B cell (primary cell): ENCODE data around the gene CHAF1B. TPM values are rescaled to one million over a fixed set of nuclear protein-coding genes. Genes with fewer than 3 reads are reported as not detected.

Experiments used
- ATAC-seq: fragments of 200-7000 bp; cut with Tn5 transposase; one replicate; pipeline ENCODE4 v1.10.0; 2021; ENCODE audit warnings: low read depth, mild to moderate bottlenecking, moderate number of reproducible peaks, moderate library complexity
- CTCF ChIA-PET: fragments of 350-600 bp; sonication (Branson Sonifier 250); formaldehyde crosslinking; loops from one replicate; lab custom pipeline; 2021; ENCODE audit warnings: antibody characterized with exemption, inconsistent platforms; lab: Charles Lee
- POLR2A ChIA-PET: fragments of 350-600 bp; sonication (Branson Sonifier 250); formaldehyde crosslinking; loops from one replicate; lab custom pipeline; 2021; ENCODE audit warnings: antibody characterized with exemption; lab: Charles Lee
- DNase-seq: peaks from one replicate; pipeline ENCODE4 v3.0.0; 2013
- H2AFZ ChIP-seq: 2 replicates; pipeline ENCODE4 v1.6.1; 2012; ENCODE audit warnings: mild to moderate bottlenecking, low read depth, low read length; ENCODE audit not compliant: insufficient read depth, poor library complexity, severe bottlenecking
- H3K27ac ChIP-seq, 2 donors: 1 replicate in 1 of 2; 2 replicates in 1 of 2; pipeline ENCODE4 v1.5.1; 2012 to 2013; ENCODE audit warnings: low read length in 2 of 2, mild to moderate bottlenecking in 2 of 2, moderate library complexity in 1 of 2
- H3K27me3 ChIP-seq, 4 experiments: fragments of 200-600 bp in 1 of 4; sonication (generic) in 1 of 4; replicated peaks in 1 of 4; 1 replicate in 2 of 4; 2 replicates in 2 of 4; pipeline versions ENCODE4 v1.6.1 to v1.7.0; 2013 to 2016; ENCODE audit warnings: low read length in 3 of 4, mild to moderate bottlenecking in 2 of 4, mixed read lengths in 1 of 4, moderate library complexity in 1 of 4; ENCODE audit not compliant: insufficient read depth in 4 of 4, control insufficient read depth in 3 of 4; ENCODE audit errors: control extremely low read depth in 1 of 4
- H3K36me3 ChIP-seq, 2 experiments: replicated peaks in 1 of 2; 1 replicate in 1 of 2; 2 replicates in 1 of 2; pipeline versions ENCODE4 v1.6.1 to v1.7.1; 2013; ENCODE audit warnings: low read length in 1 of 2; ENCODE audit not compliant: insufficient read depth in 2 of 2, control insufficient read depth in 1 of 2; ENCODE audit errors: control extremely low read depth in 1 of 2, extremely low read depth in 1 of 2
- H3K4me1 ChIP-seq, 2 donors: fragments of 200-600 bp in 1 of 2; sonication (generic) in 1 of 2; 1 replicate in 1 of 2; 2 replicates in 1 of 2; pipeline versions ENCODE4 v1.5.1 to v1.6.1; 2013 to 2017; ENCODE audit warnings: low read length in 2 of 2; ENCODE audit not compliant: control insufficient read depth in 2 of 2, insufficient read depth in 2 of 2
- H3K4me2 ChIP-seq: replicated peaks from 2 replicates; pipeline ENCODE3; 2012; ENCODE audit warnings: mild to moderate bottlenecking, low read depth, low read length; ENCODE audit not compliant: poor library complexity, severe bottlenecking
- H3K4me3 ChIP-seq, 5 experiments: fragments of 200-600 bp in 1 of 5; sonication (generic) in 1 of 5; 1 replicate in 3 of 5; 2 replicates in 2 of 5; pipeline versions ENCODE4 v1.5.1 to v1.7.0; 2011 to 2016; ENCODE audit warnings: low read length in 4 of 5, mild to moderate bottlenecking in 4 of 5, low read depth in 2 of 5, control low read depth in 1 of 5, moderate library complexity in 1 of 5; ENCODE audit not compliant: insufficient read depth in 1 of 5; ENCODE audit errors: control extremely low read depth in 1 of 5, extremely low read depth in 1 of 5
- H3K79me2 ChIP-seq: fragments of 200-600 bp; sonication (generic); one replicate; pipeline ENCODE4 v1.6.0; 2016; ENCODE audit warnings: low read length; ENCODE audit not compliant: control insufficient read depth, insufficient read depth
- H3K9ac ChIP-seq: fragments of 200-600 bp; sonication (generic); 2 replicates; pipeline ENCODE4 v1.6.1; 2017; ENCODE audit warnings: mild to moderate bottlenecking, low read length, moderate library complexity
- H3K9me3 ChIP-seq, 3 donors: one replicate each; pipeline versions ENCODE4 v1.6.1 to v1.7.1; 2013; ENCODE audit warnings: low read length in 2 of 3; ENCODE audit not compliant: control insufficient read depth in 2 of 3, insufficient read depth in 1 of 3; ENCODE audit errors: control extremely low read depth in 1 of 3
- H4K20me1 ChIP-seq: 2 replicates; pipeline ENCODE4 v1.6.0; 2012; ENCODE audit warnings: mild to moderate bottlenecking, low read length; ENCODE audit not compliant: insufficient read depth, control insufficient read depth, poor library complexity, severe bottlenecking
- H3K27ac Mint-ChIP-seq: one replicate; pipeline ENCODE4 v1.8.0; 2021; ENCODE audit warnings: mixed read lengths
- H3K27me3 Mint-ChIP-seq: one replicate; pipeline ENCODE4 v1.8.0; 2021; ENCODE audit warnings: mixed read lengths
- H3K4me1 Mint-ChIP-seq: one replicate; pipeline ENCODE4 v1.8.0; 2021; ENCODE audit warnings: mixed read lengths
- H3K4me3 Mint-ChIP-seq: one replicate; pipeline ENCODE4 v1.8.0; 2021; ENCODE audit warnings: mixed read lengths
- H3K9me3 Mint-ChIP-seq: one replicate; pipeline ENCODE4 v1.8.0; 2022; ENCODE audit warnings: mixed read lengths; ENCODE audit not compliant: insufficient read depth
- CTCF ChIP-seq: fragments of 200-600 bp; IDR thresholded peaks from one replicate; pipeline ENCODE4 v1.8.0; 2022; ENCODE audit warnings: antibody characterized with exemption, mild to moderate bottlenecking
- EZH2 ChIP-seq: IDR thresholded peaks from 2 replicates; pipeline ENCODE4 v1.6.1; 2012; ENCODE audit warnings: borderline replicate concordance, low read depth, mild to moderate bottlenecking, moderate library complexity, low read length; ENCODE audit not compliant: insufficient read depth, poor library complexity, severe bottlenecking
- WGBS: methylation state at CpG from one replicate; pipeline ENCODE4 v1.1.5; 2013; ENCODE audit warnings: missing lambda C conversion rate; ENCODE audit not compliant: insufficient coverage; 5-methylcytosine and 5-hydroxymethylcytosine counted together
- intact Hi-C: fragments of 100-400 bp; cut with micrococcal nuclease; formaldehyde crosslinking; loops from one replicate; pipeline ENCODE4 v1.10.0; 2022
- polyA minus RNA-seq: library from RNA; depleted of rRNA, polyadenylated mRNA; stranded (reverse); fragments of >200 nt; gene quantifications from 2 replicates; pipeline ENCODE4 v1.2.3, GENCODE V29; 2012
- polyA plus RNA-seq: library from polyadenylated mRNA; depleted of rRNA; stranded (reverse); fragments of >200 nt; gene quantifications from 2 replicates; pipeline ENCODE4 v1.2.3, GENCODE V29; 2012
- total RNA-seq, 2 donors: library from RNA; stranded (reverse); fragments of 120-200 nt in 1 of 2; gene quantifications; 1 replicate in 1 of 2; 2 replicates in 1 of 2; pipeline versions ENCODE4 v1.2.3 to v1.2.4, GENCODE V29; 2013 to 2022

CHAF1B gene
- total RNA-seq (1.9 and 2.2 TPM in 2 replicates), polyA plus RNA-seq (0.72 and 1.1 TPM in 2 replicates), polyA minus RNA-seq (0.43 and 0.51 TPM in 2 replicates)
- total RNA-seq (2013) = 0.65 TPM

GRCh38 chr21:36385233-36386030 is at the start of gene CHAF1B:
CHAF1B (plus strand) TSS chr21:36385392; CDS start chr21:36386137, 745 bp downstream.
- peak; percentile 87 for DNase-seq
- no peaks in the 10 kb centered on the region for H3K9me3 Mint-ChIP-seq
- Histone ChIP-seq H3K27me3 (no peaks in the 10 kb centered on the region), H3K9ac (peak within 1 kb of the TSS; percentile 69), H3K27ac (peak within 1 kb of the TSS in 1 of 2 donors; percentile 26), H3K4me1 (peaks cover 4 to 9% of the 10 kb centered on the region in 2 donors), H3K36me3 (no peaks in the 10 kb centered on the region), H3K4me2 (peak within 1 kb of the TSS; percentile 91), H3K9me3 (peaks cover 0 to 4% (median 0%) of the 10 kb centered on the region in 3 donors), H3K4me3 (peak within 1 kb of the TSS; percentile 53 to 67 (median 57)), H3K79me2 (no peaks in the 10 kb centered on the region), H2AFZ (peak within 1 kb of the TSS; percentile 90), H4K20me1 (no peaks in the 10 kb centered on the region)
- intact Hi-C loops = loop anchor here (1.0 to 5.0 kb wide), 3 partner anchors 87 to 243 kb away; partner anchors contain the start of gene DOP1B
- no peaks in the 10 kb centered on the region for H3K27me3 Mint-ChIP-seq
- H3K27ac Mint-ChIP-seq = peak within 1 kb of the TSS; percentile 53
- no peak for TF ChIP-seq CTCF
- no peak for TF ChIP-seq EZH2
- 2% methylated on average over 77 of the region's 77 CpGs for WGBS
- H3K4me3 Mint-ChIP-seq = peak within 1 kb of the TSS; percentile 92
- peak; percentile 98 for ATAC-seq
- peaks cover 6% of the 10 kb centered on the region for H3K4me1 Mint-ChIP-seq
- POLR2A ChIA-PET = interaction anchor here (0.7 kb wide), 1 partner anchor 358 kb away, joined by 3 read pairs; no protein-coding TSS in a partner anchor
- CTCF ChIA-PET = interaction anchor here (0.6 kb wide), 1 partner anchor 247 kb away, joined by 3 read pairs; no protein-coding TSS in a partner anchor

GRCh38 chr21:36337099-36337509 is 48.1 kb upstream of the CHAF1B start:
- TF ChIP-seq CTCF = no peak
- TF ChIP-seq EZH2 = no peak
- Histone ChIP-seq H3K27ac (no peak overlapping the region), H3K79me2 (peaks cover 93% of the 10 kb centered on the region), H4K20me1 (peaks cover 66% of the 10 kb centered on the region), H3K36me3 (peaks cover 19 to 66% of the 10 kb centered on the region in 2 experiments), H2AFZ (no peak overlapping the region), H3K4me2 (no peak overlapping the region), H3K4me3 (no peak overlapping the region), H3K4me1 (peaks cover 0 to 4% of the 10 kb centered on the region in 2 donors), H3K27me3 (no peaks in the 10 kb centered on the region), H3K9me3 (no peaks in the 10 kb centered on the region), H3K9ac (no peak overlapping the region)
- POLR2A ChIA-PET = no interaction called here
- no CpG with 5 or more reads among the region's 3 CpGs for WGBS
- no peaks in the 10 kb centered on the region for H3K9me3 Mint-ChIP-seq
- ATAC-seq = no peak
- H3K4me1 Mint-ChIP-seq = peaks cover 10% of the 10 kb centered on the region
- DNase-seq = no peak
- no peak overlapping the region for H3K4me3 Mint-ChIP-seq
- no peak overlapping the region for H3K27ac Mint-ChIP-seq
- H3K27me3 Mint-ChIP-seq = no peaks in the 10 kb centered on the region
- intact Hi-C loops = no loop called here
- CTCF ChIA-PET = interaction anchor here (0.9 to 2.0 kb wide), 4 partner anchors 47 to 210 kb away, joined by 3 to 5 read pairs (median 4); no protein-coding TSS in a partner anchor
